ENCODE data around the gene TNIP1. TPM values are rescaled to one million over a fixed set of nuclear protein-coding genes. Genes with fewer than 3 reads are reported as not detected.

TNIP1 gene
- total RNA-seq, 1 donor from 2014 or later, result 37.1 TPM

GRCh38 chr5:151074557-151074956 lies 6.3 kb downstream of the TNIP1 start:
- DNase-seq (ENCODE audit: low read depth, low spot score), result no peak
- H3K9me3 Mint-ChIP-seq, result no peaks in the 10 kb centered on the region
- no peak overlapping the region for H3K4me3 Mint-ChIP-seq
- TF ChIP-seq CTCF (conservative IDR thresholded peaks at IDR 0.05), result no peak
- no peaks in the 10 kb centered on the region for H3K27me3 Mint-ChIP-seq (ENCODE audit: low read depth)
- no peak overlapping the region for H3K27ac Mint-ChIP-seq (ENCODE audit: unreplicated experiment)
- H3K36me3 Mint-ChIP-seq (ENCODE audit: low read depth), result no peaks in the 10 kb centered on the region
- peaks cover 5% of the 10 kb centered on the region for H3K4me1 Mint-ChIP-seq

DNA sequence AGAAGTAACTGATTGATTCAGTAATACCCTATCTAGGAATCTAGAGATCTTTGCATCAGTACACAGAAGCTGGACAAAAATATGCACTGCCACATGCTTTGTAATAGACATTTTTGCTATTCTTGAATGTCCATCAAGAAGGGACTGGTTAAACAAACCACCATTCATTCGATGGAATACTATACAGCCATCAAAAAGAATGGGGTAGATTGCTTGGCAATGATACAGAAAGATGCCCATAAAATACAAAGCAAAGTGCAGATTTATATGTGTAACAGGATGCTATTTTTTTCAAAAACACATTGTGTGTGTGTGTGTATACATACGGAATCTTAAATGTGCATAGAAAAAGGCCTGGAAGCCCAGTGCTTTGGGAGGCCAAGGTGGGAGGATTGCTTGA lies 7.6 kb downstream of the TNIP1 start:
- H3K9me3 Mint-ChIP-seq, result no peaks in the 10 kb centered on the region
- H3K27me3 Mint-ChIP-seq (ENCODE audit: low read depth), result no peaks in the 10 kb centered on the region
- no peak for TF ChIP-seq CTCF (conservative IDR thresholded peaks at IDR 0.05)
- peaks cover 2% of the 10 kb centered on the region for H3K4me1 Mint-ChIP-seq
- H3K36me3 Mint-ChIP-seq (ENCODE audit: low read depth), result no peaks in the 10 kb centered on the region
- no peak overlapping the region for H3K4me3 Mint-ChIP-seq
- no peak overlapping the region for H3K27ac Mint-ChIP-seq (ENCODE audit: unreplicated experiment)
- DNase-seq (ENCODE audit: low read depth, low spot score), result no peak

GRCh38 chr5:151072630-151073025 lies 8.2 kb downstream of the TNIP1 start:
- peaks cover 7% of the 10 kb centered on the region for H3K4me1 Mint-ChIP-seq
- no peak for DNase-seq (ENCODE audit: low read depth, low spot score)
- H3K4me3 Mint-ChIP-seq, result no peak overlapping the region
- TF ChIP-seq CTCF (conservative IDR thresholded peaks at IDR 0.05), result no peak
- H3K27ac Mint-ChIP-seq (ENCODE audit: unreplicated experiment), result no peak overlapping the region
- H3K36me3 Mint-ChIP-seq (ENCODE audit: low read depth), result no peaks in the 10 kb centered on the region
- no peaks in the 10 kb centered on the region for H3K27me3 Mint-ChIP-seq (ENCODE audit: low read depth)
- H3K9me3 Mint-ChIP-seq, result no peaks in the 10 kb centered on the region

DNA sequence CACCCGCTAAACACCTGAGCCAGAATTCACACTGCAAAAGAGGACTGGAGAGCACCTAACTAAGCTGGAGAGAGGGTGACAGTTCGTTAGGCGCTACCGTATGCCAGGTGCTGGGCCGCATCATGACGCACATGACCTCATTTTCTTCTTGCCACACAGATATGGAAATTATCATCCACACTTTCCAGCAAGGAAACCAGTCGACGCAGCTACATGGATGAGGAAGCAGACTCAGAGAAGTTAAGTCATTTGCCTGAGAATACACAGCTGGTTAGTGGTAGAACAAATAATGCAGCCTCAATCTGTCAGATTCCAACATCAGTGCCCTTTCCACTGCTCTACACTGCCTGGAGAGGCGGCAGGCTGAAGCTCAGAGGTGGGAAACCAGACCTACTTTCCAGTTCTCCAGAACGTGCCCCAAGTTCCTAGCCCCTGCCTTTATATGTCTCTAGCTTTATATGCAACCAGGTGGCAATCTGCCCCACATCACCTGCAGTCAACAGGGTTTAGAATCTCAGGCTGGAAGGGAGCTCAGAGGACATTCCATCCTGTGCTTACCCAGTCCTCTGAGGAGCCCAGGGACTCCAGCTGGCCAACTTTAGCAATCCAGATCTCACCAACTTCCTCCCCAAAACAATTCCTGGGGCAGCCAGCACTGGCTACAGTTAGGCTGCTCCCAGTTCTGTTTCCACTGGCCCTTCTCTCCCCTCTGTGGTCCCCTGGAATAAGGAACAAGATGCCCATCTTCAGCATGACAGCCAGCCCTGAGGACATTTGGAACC lies 8.8 kb downstream of the TNIP1 start:
- Mint-ChIP-seq H3K4me1 (peaks cover 12% of the 10 kb centered on the region), H3K36me3 (ENCODE audit: low read depth) (no peaks in the 10 kb centered on the region), H3K27ac (ENCODE audit: unreplicated experiment) (peak overlapping the region; percentile 82), H3K4me3 (no peak overlapping the region), H3K27me3 (ENCODE audit: low read depth) (no peaks in the 10 kb centered on the region), H3K9me3 (no peaks in the 10 kb centered on the region)
- DNase-seq (ENCODE audit: low read depth, low spot score), result no peak
- TF ChIP-seq CTCF (conservative IDR thresholded peaks at IDR 0.05), result no peak

DNA sequence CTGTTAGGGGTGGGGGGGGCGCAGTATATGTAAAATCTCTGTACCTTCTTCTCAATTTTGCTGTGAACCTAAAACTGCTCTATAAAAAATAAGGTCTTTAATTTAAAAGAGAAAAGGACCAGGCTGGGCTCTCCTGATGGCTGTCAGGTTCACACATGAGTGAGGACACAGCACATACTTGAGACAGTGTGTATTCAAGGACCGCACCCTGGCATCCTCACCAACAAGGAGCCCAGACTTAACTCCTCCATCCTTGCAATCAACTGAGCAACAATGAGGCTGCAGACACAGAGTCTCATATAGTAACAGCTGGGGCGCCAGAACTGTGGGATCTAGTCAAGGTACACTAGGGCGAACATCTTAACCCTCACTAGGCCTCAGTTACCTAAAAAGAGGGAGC lies 9.8 kb downstream of the TNIP1 start:
- no peak overlapping the region for H3K4me3 Mint-ChIP-seq
- peaks cover 16% of the 10 kb centered on the region for H3K4me1 Mint-ChIP-seq
- no peaks in the 10 kb centered on the region for H3K27me3 Mint-ChIP-seq (ENCODE audit: low read depth)
- H3K27ac Mint-ChIP-seq (ENCODE audit: unreplicated experiment), result no peak overlapping the region
- H3K36me3 Mint-ChIP-seq (ENCODE audit: low read depth), result no peaks in the 10 kb centered on the region
- no peak for TF ChIP-seq CTCF (conservative IDR thresholded peaks at IDR 0.05)
- no peak for DNase-seq (ENCODE audit: low read depth, low spot score)
- no peaks in the 10 kb centered on the region for H3K9me3 Mint-ChIP-seq

All from neural crest cell (in vitro differentiated cells).